ENCODE data around the gene GRIK2.
A peak's percentile ranks its signal among the peaks of the same experiment; 100 is the strongest.
"Not testable (repeated sequence)": the region's sequence is repeated elsewhere in the genome, so short reads cannot be mapped to it uniquely, and the experiment has no call there.

The GRIK2 gene

DNA sequence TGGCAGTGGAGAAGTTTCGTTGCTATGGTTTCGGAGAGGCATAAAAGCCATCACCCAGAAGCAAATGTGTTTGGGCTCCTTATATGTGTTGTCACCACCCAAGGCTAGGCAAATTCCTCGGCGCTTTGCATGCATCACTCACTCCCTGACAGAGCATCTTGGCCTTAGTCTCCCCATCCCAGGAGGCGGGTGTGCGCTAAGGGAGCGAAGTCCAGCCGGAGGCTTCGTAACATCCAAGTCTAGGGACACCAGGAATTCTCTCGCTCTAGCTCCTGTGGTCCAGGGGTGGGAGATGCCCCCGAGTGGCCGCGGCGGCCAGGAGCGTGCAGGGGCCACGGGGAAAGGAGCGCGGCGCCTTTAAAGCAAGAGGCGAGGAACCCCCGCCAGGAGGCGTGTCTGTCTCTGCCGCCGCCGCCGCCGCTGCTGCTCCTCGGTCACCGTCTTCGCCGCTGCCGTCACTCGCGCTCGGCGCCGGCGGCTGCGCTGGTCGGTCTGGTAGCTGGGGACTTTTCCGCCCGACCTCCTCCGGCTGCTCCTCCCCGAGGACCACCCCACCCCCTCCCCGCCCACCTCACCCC is at the start of gene GRIK2:
GRIK2 (plus strand) TSS at position 458 of the 578 bp plus-strand sequence.
- DNase-seq (ENCODE audit: low spot score) = peak; percentile 71

DNA sequence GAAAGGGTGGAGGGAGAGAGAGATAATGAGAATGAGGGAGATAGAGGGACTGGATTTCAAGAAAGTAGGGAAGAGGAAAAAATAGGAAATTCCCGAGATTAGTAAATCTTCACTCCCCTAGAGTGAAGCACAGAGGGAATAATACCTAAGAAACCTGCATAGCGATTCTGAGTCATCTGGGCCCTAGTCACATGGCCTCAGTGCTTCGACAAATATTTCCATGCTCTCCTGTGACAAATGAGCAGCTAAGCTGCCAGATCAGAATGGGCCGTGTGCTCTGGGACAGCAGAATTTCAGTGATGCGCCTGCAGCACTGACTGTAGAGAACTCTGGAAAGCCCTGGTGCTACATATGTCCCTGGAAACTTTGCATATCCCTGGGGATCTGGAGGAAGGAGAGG is 48.6 kb upstream of the GRIK2 start:
- no peak for DNase-seq (ENCODE audit: low spot score)

DNA sequence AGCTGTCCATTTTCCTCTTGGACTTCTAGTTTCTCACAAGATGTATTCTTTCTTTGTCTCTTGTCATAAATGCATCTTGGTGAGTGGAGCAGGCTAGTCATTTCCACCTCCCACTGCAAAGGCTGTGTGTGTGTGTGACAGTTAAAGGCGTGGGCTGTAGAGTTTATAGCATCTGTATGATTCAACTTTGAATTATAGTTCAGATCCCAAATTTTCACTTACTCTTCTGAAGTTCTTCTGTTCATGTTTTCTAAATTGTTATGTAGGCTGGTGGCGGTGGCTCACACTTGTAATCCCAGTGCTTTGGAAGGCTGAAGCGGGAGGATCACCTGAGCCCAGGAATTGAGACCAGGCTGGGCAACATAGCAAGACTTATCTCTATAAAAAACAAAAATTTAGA is 44.7 kb upstream of the GRIK2 start:
- DNase-seq (ENCODE audit: low spot score) = no peak

DNA sequence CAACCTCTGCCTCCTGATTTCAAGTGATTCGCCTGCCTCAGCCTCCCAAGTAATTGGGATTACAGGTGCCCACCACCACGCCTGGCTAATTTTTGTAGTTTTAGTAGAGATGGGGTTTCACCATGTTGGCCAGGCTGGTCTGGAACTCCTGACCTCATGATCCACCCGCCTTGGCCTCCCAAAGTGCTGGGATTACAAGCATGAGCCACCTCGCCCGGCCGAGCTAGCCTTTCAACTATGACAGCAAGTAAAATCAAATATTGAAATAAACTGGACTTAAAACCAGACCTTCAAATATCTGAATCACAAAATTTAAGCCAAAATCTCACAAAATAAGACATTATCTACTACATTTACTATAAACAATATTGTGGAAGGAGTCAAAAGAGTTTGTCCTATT is 42.9 kb upstream of the GRIK2 start:
- DNase-seq (ENCODE audit: low spot score) = not testable (repeated sequence)

DNA sequence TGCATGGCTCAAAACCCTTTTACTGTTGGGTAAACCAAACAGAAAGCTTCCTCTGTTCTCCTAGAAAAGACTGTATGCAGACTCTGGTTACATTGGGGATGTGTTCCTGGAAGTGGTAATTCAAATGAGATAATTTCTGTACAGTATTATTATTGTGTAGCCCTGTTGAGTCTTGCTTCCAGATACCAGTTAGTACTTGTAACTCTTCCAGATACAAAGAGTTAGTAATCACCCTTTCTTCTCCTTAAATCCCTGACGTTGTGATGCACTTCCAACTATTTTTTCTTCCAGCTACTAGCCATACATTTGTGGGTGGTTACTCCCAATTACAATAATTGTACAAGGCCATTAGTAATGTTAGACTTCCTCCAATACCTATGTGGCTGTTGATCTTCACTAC is 42.3 kb upstream of the GRIK2 start:
- DNase-seq (ENCODE audit: low spot score) = no peak

DNA sequence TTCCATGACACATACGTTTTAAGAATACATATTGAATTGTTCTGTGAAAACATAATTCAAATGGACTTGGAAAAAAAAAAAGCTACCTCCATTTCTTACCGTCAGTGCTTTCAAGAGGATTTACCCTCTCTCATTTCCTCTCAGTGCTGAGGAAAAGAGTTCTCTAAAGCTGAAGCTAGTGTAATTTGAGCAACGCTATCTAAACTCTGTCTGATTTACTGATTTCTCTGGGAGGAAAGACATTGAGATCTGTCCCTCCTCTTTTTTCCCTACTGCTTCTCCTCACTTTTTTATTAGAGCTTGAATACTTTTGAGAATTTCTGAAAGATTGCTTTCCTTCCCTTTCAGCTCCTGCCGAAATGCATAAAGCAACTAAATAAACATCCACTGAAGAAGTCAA is 41.2 kb upstream of the GRIK2 start:
- no peak for DNase-seq (ENCODE audit: low spot score)

DNA sequence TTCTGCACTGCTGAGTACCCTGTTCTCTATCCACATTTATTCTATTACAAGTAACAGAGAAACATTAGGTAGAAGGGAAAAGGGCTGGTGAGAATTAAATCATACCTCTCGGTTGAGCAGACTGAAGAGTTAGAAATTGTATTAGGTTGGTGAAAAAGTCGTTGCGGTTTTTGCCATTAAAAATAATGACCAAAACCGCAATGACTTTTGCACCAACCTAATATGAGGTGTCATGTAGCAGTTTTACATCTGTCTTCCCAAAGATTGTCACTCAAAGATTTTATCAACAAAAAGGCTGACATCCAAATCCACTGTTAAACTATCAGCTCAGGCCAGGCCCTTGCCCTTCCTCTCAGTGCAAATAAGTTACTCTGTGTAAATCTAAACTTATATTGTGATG is 28.3 kb upstream of the GRIK2 start:
- DNase-seq (ENCODE audit: low spot score) = no peak

DNA sequence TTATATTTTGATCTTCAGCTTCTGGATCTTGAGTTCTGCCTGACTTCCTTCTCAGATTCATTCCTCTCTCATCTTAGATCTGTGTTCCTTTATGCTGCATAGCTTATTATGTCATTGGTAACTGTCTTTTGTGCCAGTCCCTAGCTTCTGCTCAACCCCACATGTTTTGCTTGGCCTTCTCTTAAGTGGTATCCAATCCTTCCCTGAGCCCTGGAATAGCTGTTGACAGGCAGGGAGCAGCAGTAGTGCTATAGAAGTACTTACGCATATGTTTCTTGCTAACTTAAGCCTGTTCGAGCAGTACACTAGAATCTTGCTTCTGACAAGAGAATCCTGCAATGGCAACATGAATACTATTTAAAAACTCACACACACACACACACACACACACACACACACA is 13.6 kb upstream of the GRIK2 start:
- no peak for DNase-seq (ENCODE audit: low spot score)

DNA sequence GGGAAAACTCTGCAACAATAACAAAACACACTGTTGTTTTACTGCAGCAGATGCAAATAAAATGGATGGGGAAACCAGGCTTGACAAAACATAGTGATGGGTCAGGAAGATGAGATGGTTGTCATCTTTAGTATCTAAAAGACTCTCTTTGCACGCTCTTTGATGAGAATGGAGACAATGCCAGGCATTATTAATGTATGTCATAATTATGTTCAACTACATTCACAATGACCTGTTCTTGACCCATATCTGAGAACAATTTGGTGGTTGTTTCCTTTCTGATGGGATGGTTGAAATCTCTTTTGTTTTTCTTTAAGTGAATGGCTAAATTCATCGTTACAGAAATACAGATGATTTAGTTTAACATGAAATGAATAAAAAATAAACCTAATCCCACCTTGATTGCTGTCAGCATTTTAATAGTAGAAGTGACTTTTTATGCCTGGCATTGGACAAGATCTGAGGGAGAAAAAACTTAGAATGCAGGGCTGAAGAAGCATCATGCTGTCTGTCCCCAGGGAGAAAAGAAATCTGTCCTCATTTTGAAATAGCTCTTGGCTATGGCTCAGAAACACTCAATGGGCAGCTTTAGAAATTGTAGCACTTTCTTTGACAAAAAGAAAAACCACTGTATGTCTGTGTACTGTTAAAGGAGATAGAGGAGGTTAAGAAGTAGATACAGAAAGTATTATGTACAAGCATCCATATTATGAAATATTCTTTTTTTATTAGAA is 12.4 kb upstream of the GRIK2 start:
- DNase-seq (ENCODE audit: low spot score) = no peak

DNA sequence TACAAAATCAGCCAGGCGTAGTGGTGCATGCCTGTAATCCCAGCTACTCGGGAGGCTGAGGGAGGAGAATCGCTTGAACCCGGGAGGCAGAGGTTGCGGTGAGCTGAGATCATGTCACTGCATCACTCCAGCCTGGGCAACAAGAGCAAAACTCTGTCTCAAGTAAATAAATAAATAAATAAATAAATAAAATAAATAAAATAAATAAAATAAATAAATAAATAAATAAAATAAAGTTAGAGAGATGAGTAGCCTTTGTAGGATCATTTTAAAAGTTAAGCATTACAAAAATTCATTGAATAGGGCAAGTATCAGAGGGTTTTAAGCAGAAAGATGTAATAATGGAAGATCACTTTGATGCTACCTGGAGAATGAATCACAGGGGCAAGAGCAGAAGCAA is 9.8 kb upstream of the GRIK2 start:
- not testable (repeated sequence) for DNase-seq (ENCODE audit: low spot score)

DNA sequence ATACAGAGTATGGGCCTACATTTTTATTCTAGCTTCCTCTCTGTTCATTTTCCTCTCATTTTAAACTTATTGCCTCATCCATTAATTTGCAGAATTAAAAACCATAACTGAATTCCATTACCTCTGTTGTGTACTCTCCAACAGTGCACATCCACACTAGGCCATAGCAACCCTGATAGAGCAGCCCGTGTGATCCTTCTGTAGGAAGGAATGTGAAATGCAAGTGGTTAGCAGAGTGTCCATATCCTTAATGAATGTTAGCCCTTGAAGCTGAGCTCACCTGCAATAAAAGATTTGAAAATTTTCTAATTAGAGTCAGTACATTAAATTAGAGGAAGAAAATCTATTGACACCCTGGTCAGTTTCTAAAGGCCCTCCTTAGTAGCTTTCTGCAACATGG is 6.5 kb upstream of the GRIK2 start:
- no peak for DNase-seq (ENCODE audit: low spot score)

DNA sequence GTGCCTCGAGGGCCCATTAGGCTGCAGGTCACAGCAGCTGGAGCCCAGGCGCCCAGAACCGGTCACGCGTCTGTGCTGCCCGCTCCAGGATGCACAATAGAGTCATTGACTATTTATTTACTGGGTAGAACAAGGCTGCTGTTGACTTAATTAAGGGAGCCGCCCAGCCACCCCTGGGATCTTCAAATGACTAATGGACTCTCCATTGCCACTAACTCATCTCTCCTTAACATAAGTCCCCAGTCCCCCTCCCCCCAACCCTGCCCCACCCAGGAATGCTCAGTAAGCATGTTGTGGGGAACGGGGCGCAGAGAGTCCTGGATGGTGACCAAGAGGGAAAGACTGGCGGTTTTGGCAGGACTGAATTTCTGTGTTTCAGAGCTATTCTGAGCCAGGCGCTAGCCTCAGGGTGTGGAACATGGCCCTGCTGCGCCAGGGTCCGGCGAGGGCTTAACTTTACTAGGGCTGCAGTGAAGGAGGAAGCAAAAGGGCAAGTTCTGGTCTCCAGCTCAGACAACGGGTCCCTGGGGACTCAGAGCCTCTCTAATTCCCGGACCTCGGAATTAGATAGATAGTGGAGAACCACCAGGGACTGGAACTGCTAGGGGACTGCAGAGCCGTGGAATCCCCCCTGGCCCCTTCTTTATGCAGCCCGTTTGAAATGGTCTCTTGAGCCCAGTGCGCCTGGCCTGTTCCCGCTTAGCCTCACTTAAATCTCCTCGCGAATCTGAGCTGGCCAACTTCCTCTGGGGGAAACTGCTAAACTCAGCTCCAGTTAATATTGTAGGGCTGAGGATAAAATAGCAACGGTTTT is 1.5 kb upstream of the GRIK2 start:
- DNase-seq (ENCODE audit: low spot score) = no peak

DNA sequence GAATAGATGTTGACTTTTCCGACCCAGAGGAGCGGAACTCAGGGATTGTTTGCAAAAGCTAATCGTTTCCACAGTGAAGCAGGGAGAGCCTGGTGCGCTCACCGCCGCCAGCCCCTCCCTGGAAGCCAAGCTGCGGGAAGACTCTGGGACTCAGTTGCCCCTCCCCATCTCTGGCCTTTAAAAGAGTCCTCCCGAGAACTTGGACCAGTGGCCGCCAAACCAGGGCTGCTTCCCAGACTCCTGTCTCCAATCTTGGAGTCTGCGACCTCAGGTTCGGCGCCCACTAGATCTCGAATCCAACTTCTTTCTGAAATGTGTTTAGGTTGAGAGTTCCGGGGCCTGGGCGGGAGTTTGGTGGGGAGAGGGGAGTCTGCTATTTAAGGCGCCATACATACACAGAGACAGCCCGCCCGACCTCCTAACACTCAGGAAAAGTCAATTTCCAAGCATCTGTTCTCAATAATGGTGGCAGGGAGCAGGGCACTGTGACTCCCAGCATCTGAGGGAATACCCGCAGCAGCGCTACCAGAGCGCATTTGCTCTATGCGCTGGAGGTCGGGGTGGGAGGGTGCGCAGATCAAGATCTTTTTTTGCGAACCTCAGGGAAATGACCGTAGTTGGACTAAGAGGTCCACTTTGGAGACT is 800 bp upstream of the GRIK2 start:
- no peak for DNase-seq (ENCODE audit: low spot score)

DNA sequence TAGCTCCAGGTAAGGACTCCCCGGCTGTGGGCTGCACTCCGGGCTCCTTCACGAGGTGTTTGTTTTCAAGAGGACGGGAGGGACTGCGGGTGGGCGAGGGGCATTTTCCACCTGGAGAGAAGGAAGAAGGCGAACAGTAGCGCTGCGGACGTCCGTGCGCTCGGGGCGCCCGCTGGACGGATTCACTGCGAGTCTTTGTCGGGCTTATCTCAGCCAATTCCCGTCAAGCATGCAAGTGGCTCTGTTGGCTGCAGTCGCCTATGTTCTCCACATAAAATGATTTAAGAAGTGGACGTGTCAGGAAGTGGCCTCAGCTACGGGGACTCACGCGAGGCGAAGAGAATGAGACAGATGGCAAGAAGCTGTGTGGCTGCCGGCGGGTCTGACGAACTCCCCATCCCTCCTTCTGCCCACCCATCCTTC is 332 bp downstream of the GRIK2 start:
- DNase-seq (ENCODE audit: low spot score) = no peak

DNA sequence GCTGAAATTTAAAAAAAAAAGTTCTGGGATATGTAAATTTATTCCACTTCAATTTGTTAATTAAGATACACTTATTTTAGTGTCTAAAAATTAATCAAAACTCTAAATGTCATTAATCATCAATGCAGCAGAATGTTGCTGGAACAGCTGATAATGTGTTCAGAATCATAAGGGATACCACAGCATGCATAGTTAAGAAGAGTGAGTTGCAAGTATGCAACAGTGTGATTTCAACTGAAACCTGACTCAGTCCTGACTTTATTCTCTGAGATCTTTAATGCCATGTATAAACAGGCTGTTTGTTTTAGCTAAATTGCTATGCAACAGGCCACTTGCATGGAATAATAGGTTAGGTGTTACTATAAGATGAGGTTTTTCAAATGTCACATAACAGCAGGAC is 1.4 kb downstream of the GRIK2 start:
- DNase-seq (ENCODE audit: low spot score) = no peak

DNA sequence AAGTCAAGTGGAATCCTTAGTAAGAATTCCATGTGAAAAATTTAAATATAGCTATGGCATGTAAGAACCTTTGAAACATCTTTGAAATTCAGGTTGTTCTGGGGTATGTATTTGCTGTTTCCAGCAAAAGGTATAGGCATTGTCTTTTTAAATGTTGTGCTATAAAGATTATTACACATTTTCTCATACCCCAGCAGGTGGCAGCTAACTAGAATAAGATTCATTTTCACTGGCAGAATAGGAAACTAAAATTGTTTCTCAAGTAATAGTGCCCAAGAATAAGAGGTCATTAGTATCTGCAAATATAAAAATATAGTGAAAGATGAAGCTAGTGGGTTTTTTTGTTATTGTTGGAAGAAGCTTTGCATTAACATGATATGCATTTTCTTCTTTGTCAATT is 1.8 kb downstream of the GRIK2 start:
- DNase-seq (ENCODE audit: low spot score) = no peak

DNA sequence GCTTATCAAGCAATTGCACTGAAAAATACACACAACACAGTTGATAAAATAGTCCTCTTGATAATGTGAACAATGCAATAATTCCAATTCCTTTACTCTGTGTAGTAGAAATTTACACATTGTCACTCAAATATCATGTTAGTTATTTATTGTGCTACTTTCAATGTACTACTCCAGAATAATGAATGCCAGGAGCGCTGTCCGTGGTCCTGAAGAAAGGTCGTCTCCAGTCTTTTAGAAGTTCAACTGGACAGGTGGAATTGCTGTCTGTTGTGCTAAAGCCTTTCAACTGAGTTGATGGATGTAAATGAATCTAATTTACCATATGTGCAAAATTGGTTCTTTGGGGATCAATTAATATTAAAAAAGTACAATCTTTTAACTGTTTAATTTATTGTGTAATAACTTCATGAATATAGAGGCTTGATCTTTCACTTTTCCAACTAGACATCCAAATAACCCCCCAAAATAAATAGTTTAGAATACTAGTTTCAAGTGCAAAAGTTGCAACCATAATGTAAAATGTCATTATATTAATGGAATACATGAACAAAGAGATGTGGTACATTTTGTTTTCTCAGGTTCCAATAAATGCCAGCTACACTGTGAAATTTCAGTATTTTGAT is 3.2 kb downstream of the GRIK2 start:
- DNase-seq (ENCODE audit: low spot score) = peak; percentile 67

DNA sequence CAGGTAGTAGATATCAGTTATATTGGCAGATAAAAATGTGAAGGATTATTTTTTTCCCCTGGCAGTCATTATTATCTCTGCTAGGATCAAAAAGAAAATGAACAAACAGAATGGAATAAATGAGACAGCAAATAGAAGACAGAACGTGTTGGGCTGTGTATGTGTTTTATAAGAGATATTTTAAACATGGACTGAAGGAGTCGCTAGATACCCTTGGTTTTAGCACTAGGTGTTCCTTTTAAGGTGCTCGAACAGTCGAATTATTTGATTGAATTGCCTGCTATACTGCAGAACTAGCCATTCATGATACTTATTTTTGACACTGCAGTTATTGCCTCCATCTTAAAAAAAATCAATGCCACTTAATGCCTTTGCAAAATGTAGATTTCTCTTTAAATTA is 3.7 kb downstream of the GRIK2 start:
- peak; percentile 60 for DNase-seq (ENCODE audit: low spot score)

DNA sequence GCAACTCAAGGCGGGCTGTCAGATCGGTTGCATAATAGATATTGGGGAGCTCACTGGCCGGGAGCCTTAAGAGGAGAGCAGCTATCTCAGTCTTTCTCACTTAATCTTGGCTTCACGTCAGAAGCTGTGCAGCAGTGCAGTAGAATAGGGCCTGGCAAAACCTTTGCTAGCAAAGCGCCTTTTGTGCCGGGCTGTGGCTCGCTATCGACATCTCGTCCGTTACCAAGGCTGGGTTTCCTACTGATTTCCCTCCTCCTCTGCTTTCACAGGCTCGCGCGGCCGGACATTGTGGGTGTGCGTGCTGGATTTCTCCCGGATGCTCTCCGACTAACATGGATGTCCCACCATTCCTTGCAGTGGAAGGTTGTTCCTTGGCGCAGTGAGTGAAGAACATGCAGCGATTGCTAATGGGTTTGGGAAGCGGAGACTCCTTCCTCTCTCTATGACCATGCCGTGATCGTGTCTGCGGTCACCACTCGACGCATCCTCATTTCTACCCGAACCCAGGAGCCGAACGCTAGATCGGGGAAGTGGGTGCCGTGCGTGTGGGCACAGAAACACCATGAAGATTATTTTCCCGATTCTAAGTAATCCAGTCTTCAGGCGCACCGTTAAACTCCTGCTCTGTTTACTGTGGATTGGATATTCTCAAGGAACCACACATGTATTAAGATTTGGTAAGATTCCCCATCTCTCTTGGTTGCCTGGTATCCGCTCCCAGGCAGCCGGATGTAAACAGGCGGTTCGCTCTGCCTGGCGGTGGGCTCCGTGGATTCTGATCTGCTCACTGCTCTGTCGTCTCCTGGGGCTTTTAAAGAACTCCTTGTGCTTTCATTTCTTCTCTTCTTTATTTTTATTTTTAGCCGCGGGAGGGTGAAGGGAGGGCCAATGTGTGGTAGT is 5.5 kb downstream of the GRIK2 start:
- no peak for DNase-seq (ENCODE audit: low spot score)

DNA sequence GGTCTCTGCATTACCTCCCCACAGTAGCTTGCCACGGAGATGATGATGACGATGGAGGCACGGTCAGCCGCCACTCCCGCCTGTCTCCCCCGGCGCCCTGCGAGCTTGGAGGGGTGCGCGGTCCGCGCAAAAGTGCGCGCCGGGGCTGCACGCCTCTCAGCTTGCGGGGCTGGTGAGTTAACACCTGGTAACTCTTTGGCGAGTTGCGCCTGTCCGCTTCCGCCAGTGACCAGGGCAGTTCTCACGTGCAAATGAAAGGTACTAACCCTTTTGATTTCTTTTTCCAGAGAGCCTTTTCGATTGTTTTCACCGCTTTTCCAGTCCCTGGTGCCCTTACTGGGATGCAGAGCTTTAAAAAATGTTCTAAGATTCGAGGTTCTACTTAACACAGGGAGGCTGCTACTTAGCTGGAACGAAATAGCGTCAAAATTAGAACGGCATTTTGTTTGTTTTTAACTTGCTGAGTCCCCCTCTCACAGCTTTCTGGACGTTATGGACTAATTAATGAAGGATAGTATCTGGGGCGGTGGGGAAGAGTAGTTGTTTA is 6.2 kb downstream of the GRIK2 start:
- no peak for DNase-seq (ENCODE audit: low spot score)

All from HuH-7 (cell line).